ENCODE results near the gene RTTN. TPM values are rescaled to one million over a fixed set of nuclear protein-coding genes. Genes with fewer than 3 reads are reported as not detected.

Gene RTTN
- polyA plus RNA-seq, 1 donor (not counting 4 experiments of a cell fraction or from before 2014, with no cell fraction given) = 77.3 TPM

GRCh38 chr18:70047931-70048603 lies 157.4 kb downstream of the RTTN start:
- Histone ChIP-seq H3K9ac (ENCODE audit: control insufficient read depth, extremely low read depth, insufficient read depth, low read length) (peak overlapping the region; percentile 72), H3K27ac (ENCODE audit: control insufficient read depth, insufficient read depth, low read length) (peak overlapping the region; percentile 91), H3K9me1 (ENCODE audit: control insufficient read depth, extremely low read depth, insufficient read depth, low read length) (no peaks in the 10 kb centered on the region), H3K4me1 (ENCODE audit: control insufficient read depth, extremely low read depth, insufficient read depth, low read length) (peaks cover 32% of the 10 kb centered on the region), H4K20me1 (ENCODE audit: control insufficient read depth, extremely low read depth, insufficient read depth, low read length) (no peaks in the 10 kb centered on the region), H3K4me2 (ENCODE audit: control insufficient read depth, extremely low read depth, insufficient read depth, low read depth, low read length) (peak overlapping the region; percentile 97), H3K4me3 (ENCODE audit: control insufficient read depth in 2 of 3, extremely low read depth in 1 of 3, insufficient read depth in 2 of 3, low read depth in 1 of 3, low read length in 3 of 3) (peak overlapping the region; percentile 47 to 86 (median 82)), H2AFZ (ENCODE audit: control insufficient read depth, low read length) (peak overlapping the region; percentile 31), H3K9me3 (ENCODE audit: control insufficient read depth, low read depth, low read length) (no peaks in the 10 kb centered on the region), H3K79me2 (ENCODE audit: control insufficient read depth, insufficient read depth, low read length) (peaks cover 38% of the 10 kb centered on the region), H3K27me3 (ENCODE audit: control insufficient read depth, extremely low read depth, insufficient read depth, low read length) (no peaks in the 10 kb centered on the region), H3K36me3 (ENCODE audit: control insufficient read depth in 2 of 2, extremely low read depth in 1 of 2, insufficient read depth in 2 of 2, low read length in 2 of 2) (peaks cover 0 to 8% of the 10 kb centered on the region in 2 experiments)
- FAIRE-seq (peak; percentile 65), DNase-seq (ENCODE audit: low read depth, low spot score) (peak; percentile 55)
- TF ChIP-seq, protein P1, sequence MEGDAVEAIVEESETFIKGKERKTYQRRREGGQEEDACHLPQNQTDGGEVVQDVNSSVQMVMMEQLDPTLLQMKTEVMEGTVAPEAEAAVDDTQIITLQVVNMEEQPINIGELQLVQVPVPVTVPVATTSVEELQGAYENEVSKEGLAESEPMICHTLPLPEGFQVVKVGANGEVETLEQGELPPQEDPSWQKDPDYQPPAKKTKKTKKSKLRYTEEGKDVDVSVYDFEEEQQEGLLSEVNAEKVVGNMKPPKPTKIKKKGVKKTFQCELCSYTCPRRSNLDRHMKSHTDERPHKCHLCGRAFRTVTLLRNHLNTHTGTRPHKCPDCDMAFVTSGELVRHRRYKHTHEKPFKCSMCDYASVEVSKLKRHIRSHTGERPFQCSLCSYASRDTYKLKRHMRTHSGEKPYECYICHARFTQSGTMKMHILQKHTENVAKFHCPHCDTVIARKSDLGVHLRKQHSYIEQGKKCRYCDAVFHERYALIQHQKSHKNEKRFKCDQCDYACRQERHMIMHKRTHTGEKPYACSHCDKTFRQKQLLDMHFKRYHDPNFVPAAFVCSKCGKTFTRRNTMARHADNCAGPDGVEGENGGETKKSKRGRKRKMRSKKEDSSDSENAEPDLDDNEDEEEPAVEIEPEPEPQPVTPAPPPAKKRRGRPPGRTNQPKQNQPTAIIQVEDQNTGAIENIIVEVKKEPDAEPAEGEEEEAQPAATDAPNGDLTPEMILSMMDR (optimal IDR thresholded peaks at IDR 0.05 in 1 of 3, IDR thresholded peaks at IDR 0.05 in 1 of 3, conservative IDR thresholded peaks at IDR 0.05 in 1 of 3; ENCODE audit: extremely low read depth in 1 of 3, insufficient read depth in 2 of 3, low read length in 3 of 3) = no peak
- no peak for TF ChIP-seq EZH2 (IDR thresholded peaks at IDR 0.05; ENCODE audit: low read length)
- dilution Hi-C loops (cut with MboI; ENCODE audit: extremely low pct_ligation_motif_present, low sequenced_read_pairs) = no loop called here

GRCh38 chr18:70046796-70047195 lies 158.7 kb downstream of the RTTN start:
- H3K27ac ChIP-seq (ENCODE audit: control insufficient read depth, insufficient read depth, low read length) = peak overlapping the region; percentile 91
- peak overlapping the region; percentile 97 for H3K4me2 ChIP-seq (ENCODE audit: control insufficient read depth, extremely low read depth, insufficient read depth, low read depth, low read length)
- H3K9ac ChIP-seq (ENCODE audit: control insufficient read depth, extremely low read depth, insufficient read depth, low read length) = peak overlapping the region; percentile 72
- H2AFZ ChIP-seq (ENCODE audit: control insufficient read depth, low read length) = no peak overlapping the region
- dilution Hi-C loops (cut with MboI; ENCODE audit: extremely low pct_ligation_motif_present, low sequenced_read_pairs) = no loop called here
- H3K36me3 ChIP-seq (ENCODE audit: control insufficient read depth in 2 of 2, extremely low read depth in 1 of 2, insufficient read depth in 2 of 2, low read length in 2 of 2) = peaks cover 0 to 13% of the 10 kb centered on the region in 2 experiments
- no peaks in the 10 kb centered on the region for H3K9me1 ChIP-seq (ENCODE audit: control insufficient read depth, extremely low read depth, insufficient read depth, low read length)
- no peak for TF ChIP-seq EZH2 (IDR thresholded peaks at IDR 0.05; ENCODE audit: low read length)
- TF ChIP-seq, protein P1 (optimal IDR thresholded peaks at IDR 0.05 in 1 of 3, IDR thresholded peaks at IDR 0.05 in 1 of 3, conservative IDR thresholded peaks at IDR 0.05 in 1 of 3; ENCODE audit: extremely low read depth in 1 of 3, insufficient read depth in 2 of 3, low read length in 3 of 3) = no peak
- peak; percentile 75 for FAIRE-seq
- no peak for DNase-seq (ENCODE audit: low read depth, low spot score)
- H3K4me3 ChIP-seq (ENCODE audit: control insufficient read depth in 2 of 3, extremely low read depth in 1 of 3, insufficient read depth in 2 of 3, low read depth in 1 of 3, low read length in 3 of 3) = peak overlapping the region; percentile 47 to 86 (median 82)
- H3K27me3 ChIP-seq (ENCODE audit: control insufficient read depth, extremely low read depth, insufficient read depth, low read length) = no peaks in the 10 kb centered on the region
- peaks cover 36% of the 10 kb centered on the region for H3K4me1 ChIP-seq (ENCODE audit: control insufficient read depth, extremely low read depth, insufficient read depth, low read length)
- no peaks in the 10 kb centered on the region for H4K20me1 ChIP-seq (ENCODE audit: control insufficient read depth, extremely low read depth, insufficient read depth, low read length)
- H3K9me3 ChIP-seq (ENCODE audit: control insufficient read depth, low read depth, low read length) = no peaks in the 10 kb centered on the region
- H3K79me2 ChIP-seq (ENCODE audit: control insufficient read depth, insufficient read depth, low read length) = peaks cover 51% of the 10 kb centered on the region

Measured in keratinocyte (primary cell).